Astrocyte of the spinal cord (primary cell): ENCODE measurements around the gene TMEM270.
A peak's percentile ranks its signal among the peaks of the same experiment; 100 is the strongest.

ENCODE experiments used
- DNase-seq: peaks from one replicate; pipeline ENCODE4 v3.0.0; 2011; ENCODE audit warnings: low read depth, low spot score
- H3K4me3 ChIP-seq: 2 replicates; pipeline ENCODE4 v1.5.1; 2011; ENCODE audit warnings: low read depth, mild to moderate bottlenecking, low read length, moderate library complexity
- in situ Hi-C: cut with HindIII; loops from 2 replicates; pipeline ENCODE4 v1.10.0; 2017; ENCODE audit warnings: low sequenced_read_pairs
- TF ChIP-seq, protein P1 (sequence below): IDR thresholded peaks from 2 replicates; pipeline ENCODE4 v1.5.1; 2012; ENCODE audit warnings: low read depth, mild to moderate bottlenecking, low read length, inconsistent platforms

TMEM270 gene

DNA sequence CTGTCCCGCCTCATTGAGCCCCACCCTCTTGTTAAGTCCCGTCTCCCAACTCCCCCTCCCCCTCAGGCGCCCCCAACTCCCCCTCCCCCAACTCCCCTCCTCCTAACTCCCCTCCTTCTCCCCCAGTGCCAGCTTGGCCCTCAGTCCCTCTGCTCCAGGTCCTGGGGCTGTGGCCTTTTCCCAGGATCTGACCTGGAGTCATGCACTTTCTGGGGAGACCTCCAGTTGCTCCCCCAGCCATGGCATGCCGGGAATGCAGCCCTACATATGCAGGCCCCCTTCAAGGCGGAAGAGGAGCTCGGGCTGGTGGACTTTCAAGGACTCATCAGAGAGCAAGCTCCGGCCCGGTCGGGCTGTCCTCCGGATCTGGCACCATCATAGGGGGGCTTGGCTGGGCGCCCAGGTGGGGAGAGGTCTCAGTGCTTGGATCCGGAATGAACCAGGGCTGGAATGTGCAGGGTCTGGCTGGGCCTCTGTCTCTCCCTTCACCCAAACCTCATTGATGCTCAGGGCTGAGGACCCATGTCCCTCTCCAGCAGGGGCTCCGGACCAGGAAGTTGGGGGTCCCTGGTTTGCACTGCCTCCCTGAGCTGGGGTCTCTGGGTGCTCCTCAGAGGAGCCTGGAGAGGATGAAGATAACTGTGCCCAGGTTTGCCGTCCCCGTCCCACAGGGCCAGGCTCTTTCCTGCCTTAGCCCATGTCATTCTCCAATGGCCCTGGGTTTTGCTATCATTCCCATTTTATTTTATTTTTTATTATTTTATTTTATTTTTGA is 41.1 kb downstream of the TMEM270 start:
- no peak for DNase-seq
- in situ Hi-C loops = no loop called here
- no peak overlapping the region for H3K4me3 ChIP-seq
- TF ChIP-seq, protein P1, sequence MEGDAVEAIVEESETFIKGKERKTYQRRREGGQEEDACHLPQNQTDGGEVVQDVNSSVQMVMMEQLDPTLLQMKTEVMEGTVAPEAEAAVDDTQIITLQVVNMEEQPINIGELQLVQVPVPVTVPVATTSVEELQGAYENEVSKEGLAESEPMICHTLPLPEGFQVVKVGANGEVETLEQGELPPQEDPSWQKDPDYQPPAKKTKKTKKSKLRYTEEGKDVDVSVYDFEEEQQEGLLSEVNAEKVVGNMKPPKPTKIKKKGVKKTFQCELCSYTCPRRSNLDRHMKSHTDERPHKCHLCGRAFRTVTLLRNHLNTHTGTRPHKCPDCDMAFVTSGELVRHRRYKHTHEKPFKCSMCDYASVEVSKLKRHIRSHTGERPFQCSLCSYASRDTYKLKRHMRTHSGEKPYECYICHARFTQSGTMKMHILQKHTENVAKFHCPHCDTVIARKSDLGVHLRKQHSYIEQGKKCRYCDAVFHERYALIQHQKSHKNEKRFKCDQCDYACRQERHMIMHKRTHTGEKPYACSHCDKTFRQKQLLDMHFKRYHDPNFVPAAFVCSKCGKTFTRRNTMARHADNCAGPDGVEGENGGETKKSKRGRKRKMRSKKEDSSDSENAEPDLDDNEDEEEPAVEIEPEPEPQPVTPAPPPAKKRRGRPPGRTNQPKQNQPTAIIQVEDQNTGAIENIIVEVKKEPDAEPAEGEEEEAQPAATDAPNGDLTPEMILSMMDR = no peak

DNA sequence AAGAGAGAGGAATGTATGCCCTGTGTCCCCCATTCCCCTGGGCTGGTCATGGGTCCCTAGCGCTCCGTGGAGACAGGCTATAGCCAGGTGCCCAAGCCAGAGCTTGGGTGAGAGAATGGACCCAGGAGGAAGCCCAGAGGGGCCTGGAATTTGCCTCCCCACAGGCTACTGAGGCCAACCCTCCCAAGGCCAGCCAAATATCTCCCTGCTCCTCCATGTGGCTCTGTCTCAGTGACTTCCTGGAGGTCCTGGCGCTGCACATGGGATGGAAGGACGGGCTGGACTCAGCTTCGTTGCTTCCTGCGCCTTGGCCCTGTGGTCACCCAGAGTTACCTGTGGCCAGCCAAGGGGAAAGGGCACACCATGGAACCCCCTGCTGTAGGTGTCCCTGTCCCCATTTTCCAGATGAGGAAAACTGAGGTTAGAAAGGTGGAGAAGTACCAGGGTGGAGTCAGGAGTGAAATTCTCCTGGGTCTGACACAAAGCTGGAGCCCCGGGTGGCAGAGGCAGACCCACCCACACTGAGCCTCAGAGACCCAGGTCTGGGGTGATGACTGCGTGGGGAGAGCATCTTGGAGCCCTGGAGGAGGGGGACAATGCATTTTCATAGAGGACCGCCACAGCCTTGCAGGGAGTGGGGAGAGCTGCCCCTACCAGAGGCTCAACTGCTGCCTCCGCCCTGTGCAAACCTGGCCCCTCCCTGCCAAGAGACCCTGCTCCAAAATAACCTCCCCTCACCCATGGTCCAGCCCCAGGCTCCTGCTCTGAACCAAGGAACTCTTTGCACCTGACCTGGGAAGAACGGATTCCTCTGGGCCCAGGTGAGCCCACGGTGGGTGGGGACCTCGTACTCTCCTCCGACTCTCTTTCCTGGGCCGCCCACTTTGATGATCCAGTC is 42.6 kb downstream of the TMEM270 start:
- in situ Hi-C loops = no loop called here

DNA sequence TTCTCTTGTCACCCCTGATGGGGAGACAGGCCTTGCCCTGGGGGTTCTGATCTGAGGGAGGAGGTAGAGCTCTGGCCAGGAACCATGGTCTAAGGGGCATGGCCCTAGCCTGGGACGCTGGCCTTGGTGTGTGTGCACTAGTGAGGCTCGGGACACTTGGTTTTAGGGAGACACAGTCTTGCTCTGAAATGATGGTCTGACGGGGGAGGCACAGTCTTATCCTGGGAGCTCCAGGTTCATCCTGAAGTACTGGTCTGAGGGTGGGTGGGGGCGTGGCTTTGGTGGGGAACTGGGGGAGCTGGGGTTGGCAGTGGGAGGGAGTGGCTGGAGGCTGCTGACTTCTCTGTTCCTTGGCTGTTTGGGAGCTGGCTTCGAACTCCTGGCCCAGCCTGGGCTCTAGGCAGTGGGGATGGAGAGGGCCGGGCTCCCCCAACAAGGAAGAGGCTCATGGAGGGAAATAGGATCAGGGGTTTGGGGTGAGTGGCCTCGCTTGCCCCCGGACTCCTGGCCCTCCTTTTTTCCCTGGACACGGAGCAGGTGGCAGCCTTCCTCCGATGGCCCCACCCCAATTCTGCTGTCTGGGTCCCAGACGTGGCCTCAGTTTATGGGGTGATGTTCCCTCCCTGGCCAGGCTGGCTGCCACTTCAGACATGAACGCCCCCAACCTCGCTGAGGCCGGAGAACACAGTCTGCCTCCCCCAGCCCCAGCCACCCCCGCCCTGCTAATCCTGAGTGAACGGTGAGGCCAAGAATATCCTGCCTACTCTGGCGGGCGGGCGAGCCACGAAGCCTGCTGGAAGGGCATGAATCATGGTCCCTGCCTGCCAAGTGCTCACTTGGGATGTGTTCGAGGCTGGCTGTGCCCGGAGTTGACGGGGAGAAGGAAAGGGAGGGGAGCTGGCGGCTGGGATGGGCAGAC is 43.5 kb downstream of the TMEM270 start:
- TF ChIP-seq, protein P1 = no peak
- in situ Hi-C loops = no loop called here
- H3K4me3 ChIP-seq = no peak overlapping the region
- DNase-seq = peak; percentile 14

More for the DNA sequence above, 42.6 kb downstream of the TMEM270 start:
- TF ChIP-seq, protein P1 = no peak
- no peak overlapping the region for H3K4me3 ChIP-seq
- DNase-seq = no peak

DNA sequence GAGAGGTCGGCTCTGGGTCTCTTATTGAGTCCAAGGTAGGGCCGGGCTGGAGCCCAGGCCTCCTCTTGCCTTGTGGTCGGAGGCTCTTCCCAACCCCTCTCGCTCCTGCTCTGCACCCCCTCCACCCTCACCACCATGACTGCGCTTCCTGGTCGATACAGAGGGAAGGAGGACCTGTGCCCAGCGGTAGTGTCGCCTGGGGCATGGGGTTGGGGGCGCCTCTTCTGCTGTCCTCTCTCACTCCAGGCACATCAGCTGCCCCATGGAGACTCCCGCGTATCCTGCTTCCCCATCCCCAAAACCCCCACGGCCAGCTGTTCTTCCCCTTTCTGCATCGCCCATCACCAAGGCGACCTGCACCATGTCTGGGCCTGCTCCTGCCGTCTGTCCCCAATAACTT is 44.4 kb downstream of the TMEM270 start:
- TF ChIP-seq, protein P1 = no peak
- H3K4me3 ChIP-seq = no peak overlapping the region
- in situ Hi-C loops = no loop called here
- no peak for DNase-seq

DNA sequence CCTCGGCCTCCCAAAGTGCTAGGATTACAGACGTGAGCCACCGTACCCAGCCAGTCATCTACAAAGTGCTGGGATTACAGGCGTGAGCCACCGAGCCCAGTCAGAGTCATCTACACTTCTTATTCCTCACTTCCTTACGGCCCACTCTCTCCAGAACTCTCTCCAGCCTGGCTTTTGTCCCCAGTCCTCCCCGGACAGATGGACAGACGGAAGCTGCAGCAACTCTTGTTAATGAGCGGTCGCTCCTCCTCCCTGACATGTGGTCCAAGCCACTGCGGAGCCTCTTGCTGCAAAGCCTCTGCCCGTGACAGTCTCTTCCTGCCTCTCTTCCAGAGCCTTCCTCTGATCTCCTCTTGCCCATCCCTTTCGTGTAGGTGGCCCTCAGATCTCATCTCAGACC is 45.9 kb downstream of the TMEM270 start:
- in situ Hi-C loops = no loop called here
- no peak overlapping the region for H3K4me3 ChIP-seq
- no peak for DNase-seq
- TF ChIP-seq, protein P1 = no peak
